ENCODE results near the gene NR3C2.

- no peak for TF ChIP-seq CTCF (IDR thresholded peaks at IDR 0.05; ENCODE audit: insufficient read depth, low read length, poor library complexity, severe bottlenecking)
- no peak for TF ChIP-seq EZH2phosphoT487 (conservative IDR thresholded peaks at IDR 0.05; ENCODE audit: low read length)
Observed at GRCh38 chr4:148200960-148201359, 241.3 kb downstream of the NR3C2 start.
